Endodermal cell (in vitro differentiated cells): Measurements from ENCODE around the gene METAP1D. TPM values are rescaled to one million over a fixed set of nuclear protein-coding genes. Genes with fewer than 3 reads are reported as not detected.
A peak's percentile ranks its signal among the peaks of the same experiment; 100 is the strongest.

Experiments
- DNase-seq: peaks from one replicate; pipeline ENCODE4 v3.0.0-alpha.2; 2017
- H3K27ac ChIP-seq: 2 replicates; pipeline ENCODE4 v1.5.1; 2013; ENCODE audit warnings: mild to moderate bottlenecking, low read depth, low read length, moderate library complexity
- H3K27me3 ChIP-seq: 2 replicates; pipeline ENCODE4 v1.6.1; 2013; ENCODE audit warnings: mild to moderate bottlenecking, low read length, moderate library complexity; ENCODE audit not compliant: insufficient read depth, control insufficient read depth, poor library complexity, severe bottlenecking
- H3K36me3 ChIP-seq: 2 replicates; pipeline ENCODE4 v1.7.0; 2013; ENCODE audit warnings: mild to moderate bottlenecking, low read length, moderate library complexity; ENCODE audit not compliant: control insufficient read depth, insufficient read depth
- H3K4me1 ChIP-seq: one replicate; pipeline ENCODE4 v1.7.0; 2013; ENCODE audit warnings: low read length; ENCODE audit not compliant: control insufficient read depth, insufficient read depth
- H3K4me3 ChIP-seq: 2 replicates; pipeline ENCODE4 v1.5.1; 2013; ENCODE audit warnings: mild to moderate bottlenecking, low read length, moderate library complexity
- H3K9ac ChIP-seq: 2 replicates; pipeline ENCODE4 v1.6.1; 2013; ENCODE audit warnings: mild to moderate bottlenecking, low read length, moderate library complexity; ENCODE audit not compliant: poor library complexity, severe bottlenecking; ENCODE audit errors: extremely low read depth
- H3K9me3 ChIP-seq: 2 replicates; pipeline ENCODE4 v1.6.1; 2013; ENCODE audit warnings: mild to moderate bottlenecking, low read length, moderate library complexity; ENCODE audit not compliant: control insufficient read depth
- H3K27ac Mint-ChIP-seq: 2 replicates; pipeline ENCODE4 v1.8.0; 2020; ENCODE audit warnings: mixed read lengths
- H3K27me3 Mint-ChIP-seq: 2 replicates; pipeline ENCODE4 v1.8.0; 2021; ENCODE audit warnings: mild to moderate bottlenecking, mixed read lengths; ENCODE audit not compliant: insufficient read depth
- H3K36me3 Mint-ChIP-seq: 2 replicates; pipeline ENCODE4 v1.8.0; 2020; ENCODE audit warnings: low read depth, mixed read lengths
- H3K4me1 Mint-ChIP-seq: 2 replicates; pipeline ENCODE4 v1.8.0; 2020; ENCODE audit warnings: mixed read lengths
- H3K4me3 Mint-ChIP-seq: 2 replicates; pipeline ENCODE4 v1.8.0; 2020; ENCODE audit warnings: mild to moderate bottlenecking, moderate library complexity, mixed read lengths
- H3K9me3 Mint-ChIP-seq: 2 replicates; pipeline ENCODE4 v1.8.0; 2020; ENCODE audit warnings: mild to moderate bottlenecking, mixed read lengths
- WGBS, 2 experiments: methylation state at CpG; one replicate each; pipeline versions ENCODE4 v1.1.5 to v1.1.7; 2013; ENCODE audit warnings: missing lambda C conversion rate in 2 of 2, mixed read lengths in 1 of 2; ENCODE audit not compliant: insufficient coverage in 1 of 2, insufficient read length in 1 of 2; 5-methylcytosine and 5-hydroxymethylcytosine counted together
- total RNA-seq, 2 donors: library from RNA; stranded (reverse); fragmentation: NEBNext Ultra II Directional in 1 of 2; extraction: Animal tissue kit (Norgen Biotek cat#: 25700) in 1 of 2; gene quantifications; 2 replicates in 1 of 2; 3 replicates in 1 of 2; pipeline ENCODE4 v1.2.1, GENCODE V29; 2021
- TF ChIP-seq, protein P1 (sequence below): fragments of 200-600 bp; sonication (generic); conservative IDR thresholded peaks from 2 replicates; pipeline ENCODE4 v1.5.0; 2021; ENCODE audit warnings: antibody characterized with exemption, mild to moderate bottlenecking

METAP1D gene
- total RNA-seq, 2 donors from 2014 or later = 6.0 to 6.5 TPM

DNA sequence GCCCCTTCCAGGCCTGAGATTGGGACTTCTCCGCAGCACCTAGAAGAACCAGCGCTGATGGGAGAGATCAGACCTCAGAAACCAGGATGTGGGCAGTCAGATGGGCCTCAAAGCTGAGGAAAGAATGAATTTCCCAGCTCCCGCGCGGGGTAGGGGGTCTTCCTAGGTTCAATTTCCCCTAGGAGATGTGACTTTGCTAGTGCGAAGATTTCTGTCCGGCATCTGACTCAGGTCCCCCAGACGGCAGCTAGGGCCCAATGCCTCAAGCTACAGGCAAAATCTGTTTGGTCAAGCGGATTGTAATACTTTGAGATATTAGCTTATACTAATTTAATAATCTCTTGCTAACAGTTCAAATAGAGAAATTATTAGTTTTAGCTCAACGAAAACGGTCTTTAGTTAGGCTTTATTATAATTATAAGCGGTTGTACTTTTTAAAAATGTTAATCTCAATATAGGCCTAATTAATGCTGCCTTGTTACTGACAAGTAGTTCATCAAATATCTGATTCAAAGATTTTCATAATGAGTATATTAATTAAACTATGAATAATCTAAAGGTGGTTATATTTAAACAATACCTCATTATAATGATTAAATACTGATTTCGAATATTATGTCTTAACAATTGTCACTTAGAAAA, 91.4 kb downstream of the METAP1D start:
- Histone ChIP-seq H3K27ac (no peak overlapping the region), H3K9ac (no peak overlapping the region), H3K4me3 (no peak overlapping the region), H3K9me3 (no peaks in the 10 kb centered on the region), H3K36me3 (no peaks in the 10 kb centered on the region), H3K27me3 (peaks cover 100% of the 10 kb centered on the region), H3K4me1 (peaks cover 3% of the 10 kb centered on the region)
- 7% methylated on average over 11 of the region's 13 CpGs; no CpG with 5 or more reads in 1 of the 2 experiments for WGBS, 2 experiments
- peaks cover 39% of the 10 kb centered on the region for H3K4me1 Mint-ChIP-seq
- peaks cover 100% of the 10 kb centered on the region for H3K27me3 Mint-ChIP-seq
- H3K36me3 Mint-ChIP-seq = no peaks in the 10 kb centered on the region
- no peak overlapping the region for H3K4me3 Mint-ChIP-seq
- no peaks in the 10 kb centered on the region for H3K9me3 Mint-ChIP-seq
- TF ChIP-seq, protein P1, sequence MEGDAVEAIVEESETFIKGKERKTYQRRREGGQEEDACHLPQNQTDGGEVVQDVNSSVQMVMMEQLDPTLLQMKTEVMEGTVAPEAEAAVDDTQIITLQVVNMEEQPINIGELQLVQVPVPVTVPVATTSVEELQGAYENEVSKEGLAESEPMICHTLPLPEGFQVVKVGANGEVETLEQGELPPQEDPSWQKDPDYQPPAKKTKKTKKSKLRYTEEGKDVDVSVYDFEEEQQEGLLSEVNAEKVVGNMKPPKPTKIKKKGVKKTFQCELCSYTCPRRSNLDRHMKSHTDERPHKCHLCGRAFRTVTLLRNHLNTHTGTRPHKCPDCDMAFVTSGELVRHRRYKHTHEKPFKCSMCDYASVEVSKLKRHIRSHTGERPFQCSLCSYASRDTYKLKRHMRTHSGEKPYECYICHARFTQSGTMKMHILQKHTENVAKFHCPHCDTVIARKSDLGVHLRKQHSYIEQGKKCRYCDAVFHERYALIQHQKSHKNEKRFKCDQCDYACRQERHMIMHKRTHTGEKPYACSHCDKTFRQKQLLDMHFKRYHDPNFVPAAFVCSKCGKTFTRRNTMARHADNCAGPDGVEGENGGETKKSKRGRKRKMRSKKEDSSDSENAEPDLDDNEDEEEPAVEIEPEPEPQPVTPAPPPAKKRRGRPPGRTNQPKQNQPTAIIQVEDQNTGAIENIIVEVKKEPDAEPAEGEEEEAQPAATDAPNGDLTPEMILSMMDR = no peak
- no peak overlapping the region for H3K27ac Mint-ChIP-seq
- peak; percentile 60 for DNase-seq

DNA sequence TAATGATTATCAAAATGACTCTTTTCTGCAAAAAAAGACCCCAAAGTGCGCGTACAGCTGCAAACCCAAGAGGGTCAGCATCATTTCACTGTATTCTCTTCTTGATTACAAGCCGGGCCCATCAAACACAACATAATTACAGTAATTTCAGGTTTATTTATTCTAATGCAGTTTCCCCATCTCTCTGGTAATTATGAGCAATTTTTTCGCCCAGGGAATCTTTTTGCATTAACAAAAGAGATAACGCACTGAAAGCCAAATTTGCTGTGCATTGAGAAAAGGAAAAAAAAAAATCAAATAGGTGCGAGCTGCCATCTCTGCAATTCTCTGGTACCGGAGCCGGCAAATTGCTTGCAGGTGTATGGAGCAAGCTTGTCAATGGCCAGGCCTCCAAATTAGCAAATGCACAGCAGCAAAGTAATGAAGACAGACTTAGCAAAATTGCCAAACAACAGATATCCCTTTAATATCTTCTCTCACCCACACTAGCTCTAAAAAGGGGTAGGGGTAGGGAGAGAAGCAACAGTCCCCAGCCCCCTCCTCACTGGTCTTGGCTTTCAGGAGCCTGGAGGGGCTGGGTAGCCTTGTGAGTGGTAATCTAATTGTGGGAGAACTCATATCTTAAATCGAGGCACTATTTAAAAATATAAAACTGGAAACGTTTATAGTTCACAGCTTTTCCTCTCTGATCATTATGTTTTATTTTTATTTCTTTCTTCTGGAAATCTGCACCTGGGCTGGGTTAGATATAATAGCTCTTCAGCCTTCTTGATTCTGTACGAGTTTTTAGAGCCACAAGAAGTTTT, 92.2 kb downstream of the METAP1D start:
- Mint-ChIP-seq H3K4me1 (peaks cover 37% of the 10 kb centered on the region), H3K27me3 (peaks cover 100% of the 10 kb centered on the region), H3K9me3 (no peaks in the 10 kb centered on the region), H3K36me3 (no peaks in the 10 kb centered on the region), H3K4me3 (no peak overlapping the region), H3K27ac (no peak overlapping the region)
- H3K9ac ChIP-seq = no peak overlapping the region
- H3K4me3 ChIP-seq = no peak overlapping the region
- 15 to 24% methylated on average over 5 to 10 of the region's 11 CpGs for WGBS, 2 experiments
- DNase-seq = peak; percentile 21
- no peaks in the 10 kb centered on the region for H3K36me3 ChIP-seq
- H3K27me3 ChIP-seq = peaks cover 100% of the 10 kb centered on the region
- H3K27ac ChIP-seq = no peak overlapping the region
- TF ChIP-seq, protein P1 = no peak
- H3K4me1 ChIP-seq = peaks cover 5% of the 10 kb centered on the region
- H3K9me3 ChIP-seq = no peaks in the 10 kb centered on the region

DNA sequence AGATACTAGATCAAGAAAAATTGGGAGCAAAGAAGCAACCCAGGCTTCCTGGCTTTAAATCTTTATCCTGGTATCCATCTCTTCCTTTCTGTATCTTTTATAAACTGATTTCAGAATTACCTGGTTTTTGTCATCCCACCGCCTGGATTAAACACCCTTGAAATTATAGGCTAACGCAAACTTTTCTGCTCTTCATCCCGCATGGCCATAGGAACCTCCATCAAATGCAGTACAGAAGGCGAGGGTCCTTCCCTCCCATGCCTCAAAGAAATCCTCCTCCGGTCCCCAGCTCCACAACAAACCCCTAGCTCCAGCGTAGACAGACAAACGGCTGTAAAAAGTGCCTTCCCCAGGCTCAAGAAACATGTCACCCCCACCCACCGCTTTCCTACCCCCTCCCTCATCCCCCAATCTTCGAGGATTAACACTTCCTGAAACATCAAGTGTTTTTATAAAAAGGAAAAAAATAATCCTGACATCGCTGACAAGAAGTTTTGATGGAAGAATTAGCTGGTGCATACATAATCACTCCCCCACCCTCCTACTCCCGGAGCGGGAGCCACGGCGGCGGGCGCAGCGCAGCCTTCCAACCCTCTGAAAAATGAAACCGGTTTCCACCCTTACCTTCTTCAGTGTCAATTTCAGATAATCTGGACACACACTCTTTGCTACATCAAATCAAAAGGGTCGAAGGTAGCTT, 93.1 kb downstream of the METAP1D start:
- no peak overlapping the region for H3K4me3 ChIP-seq
- Mint-ChIP-seq H3K9me3 (no peaks in the 10 kb centered on the region), H3K4me3 (no peak overlapping the region), H3K27ac (no peak overlapping the region), H3K36me3 (no peaks in the 10 kb centered on the region), H3K4me1 (peaks cover 31% of the 10 kb centered on the region), H3K27me3 (peaks cover 100% of the 10 kb centered on the region)
- DNase-seq = peak; percentile 54
- H3K9me3 ChIP-seq = no peaks in the 10 kb centered on the region
- WGBS, 2 experiments = 3 to 4% methylated on average over 3 to 18 of the region's 19 CpGs
- TF ChIP-seq, protein P1 = no peak
- peaks cover 100% of the 10 kb centered on the region for H3K27me3 ChIP-seq
- H3K4me1 ChIP-seq = peaks cover 9% of the 10 kb centered on the region
- H3K27ac ChIP-seq = no peak overlapping the region
- H3K36me3 ChIP-seq = no peaks in the 10 kb centered on the region
- H3K9ac ChIP-seq = no peak overlapping the region
